ENCODE measurements around the gene HCAR3.

DNA sequence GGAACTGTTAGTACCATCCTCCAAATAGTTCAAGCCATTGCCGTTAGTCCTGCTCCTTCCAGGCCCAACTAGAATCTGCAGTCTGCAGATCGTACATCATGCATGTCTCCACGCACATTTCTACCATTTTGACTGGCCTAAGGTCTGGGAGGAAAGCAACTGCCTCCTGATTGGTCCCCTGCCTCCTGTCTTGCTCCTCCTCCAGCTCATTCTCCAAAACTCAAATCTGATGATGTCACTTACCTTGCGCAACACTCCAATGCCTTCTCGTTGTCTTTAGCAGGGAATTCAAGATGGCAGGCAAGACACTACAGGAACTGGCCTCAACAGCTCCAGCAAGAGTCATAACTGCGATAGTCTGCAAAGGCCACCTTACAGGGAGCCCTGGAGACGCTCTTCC, 23.7 kb upstream of the HCAR3 start:
- TF ChIP-seq EP300 (IDR thresholded peaks at IDR 0.05; ENCODE audit: borderline replicate concordance in 1 of 2, low read depth in 1 of 2, low read length in 1 of 2) (no peak), FOSL2 (IDR thresholded peaks at IDR 0.05; ENCODE audit: borderline replicate concordance, low read depth) (no peak), NFIC (IDR thresholded peaks at IDR 0.05; ENCODE audit: borderline replicate concordance) (no peak), RCOR1 (IDR thresholded peaks at IDR 0.05; ENCODE audit: low read length) (no peak), RXRA (IDR thresholded peaks at IDR 0.05; ENCODE audit: borderline replicate concordance, low read depth) (no peak), USF2 (IDR thresholded peaks at IDR 0.05; ENCODE audit: borderline replicate concordance, low read depth, low read length) (no peak), ELF1 (IDR thresholded peaks at IDR 0.05) (no peak), YY1 (IDR thresholded peaks at IDR 0.05; ENCODE audit: low read depth) (no peak), RAD21 (IDR thresholded peaks at IDR 0.05; ENCODE audit: low read length) (no peak), PBX3 (IDR thresholded peaks at IDR 0.05) (no peak), TEAD4 (IDR thresholded peaks at IDR 0.05; ENCODE audit: borderline replicate concordance, insufficient read depth) (no peak), TAF1 (IDR thresholded peaks at IDR 0.05; ENCODE audit: borderline replicate concordance, low read depth, low read length) (no peak)
- TF ChIP-seq, protein P1, sequence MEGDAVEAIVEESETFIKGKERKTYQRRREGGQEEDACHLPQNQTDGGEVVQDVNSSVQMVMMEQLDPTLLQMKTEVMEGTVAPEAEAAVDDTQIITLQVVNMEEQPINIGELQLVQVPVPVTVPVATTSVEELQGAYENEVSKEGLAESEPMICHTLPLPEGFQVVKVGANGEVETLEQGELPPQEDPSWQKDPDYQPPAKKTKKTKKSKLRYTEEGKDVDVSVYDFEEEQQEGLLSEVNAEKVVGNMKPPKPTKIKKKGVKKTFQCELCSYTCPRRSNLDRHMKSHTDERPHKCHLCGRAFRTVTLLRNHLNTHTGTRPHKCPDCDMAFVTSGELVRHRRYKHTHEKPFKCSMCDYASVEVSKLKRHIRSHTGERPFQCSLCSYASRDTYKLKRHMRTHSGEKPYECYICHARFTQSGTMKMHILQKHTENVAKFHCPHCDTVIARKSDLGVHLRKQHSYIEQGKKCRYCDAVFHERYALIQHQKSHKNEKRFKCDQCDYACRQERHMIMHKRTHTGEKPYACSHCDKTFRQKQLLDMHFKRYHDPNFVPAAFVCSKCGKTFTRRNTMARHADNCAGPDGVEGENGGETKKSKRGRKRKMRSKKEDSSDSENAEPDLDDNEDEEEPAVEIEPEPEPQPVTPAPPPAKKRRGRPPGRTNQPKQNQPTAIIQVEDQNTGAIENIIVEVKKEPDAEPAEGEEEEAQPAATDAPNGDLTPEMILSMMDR (IDR thresholded peaks at IDR 0.05): no peak
